Left colon (tissue), 2 donors: ENCODE results near the gene CHST15. TPM values are rescaled to one million over a fixed set of nuclear protein-coding genes. Genes with fewer than 3 reads are reported as not detected.
A peak's percentile ranks its signal among the peaks of the same experiment; 100 is the strongest.
"Not testable (repeated sequence)": the region's sequence is repeated elsewhere in the genome, so short reads cannot be mapped to it uniquely, and the experiment has no call there.

Source experiments
- ATAC-seq: fragments of 200-7000 bp; cut with Tn5 transposase; one replicate; pipeline ENCODE4 v1.9.1; 2020; ENCODE audit warnings: mild to moderate bottlenecking, moderate library complexity
- DNase-seq, 2 donors: peaks; one replicate each; pipeline ENCODE4 v3.0.0-alpha.2; 2020
- intact Hi-C, 2 donors: fragments of 100-400 bp; cut with DNase I in 1 of 2; cut with micrococcal nuclease in 1 of 2; formaldehyde crosslinking; loops; one replicate each; pipeline versions ENCODE4 v1.11.2 to v1.14.0; 2022; cut with DNase I, micrococcal nuclease
- total RNA-seq, 2 donors: library from RNA; stranded (reverse); fragmentation: NEBNext Ultra II Directional; extraction: Animal tissue kit (Norgen Biotek cat#: 25700); gene quantifications; one replicate each; pipeline ENCODE4 v1.2.1, GENCODE V29; 2021
- donor health status: DM: no; HTN: no; CAD: no.
- donor health status: DM: yes; HTN: yes; CAD: no.

Gene CHST15
- total RNA-seq, 2 donors from 2014 or later: 2.7 to 11.6 TPM

DNA sequence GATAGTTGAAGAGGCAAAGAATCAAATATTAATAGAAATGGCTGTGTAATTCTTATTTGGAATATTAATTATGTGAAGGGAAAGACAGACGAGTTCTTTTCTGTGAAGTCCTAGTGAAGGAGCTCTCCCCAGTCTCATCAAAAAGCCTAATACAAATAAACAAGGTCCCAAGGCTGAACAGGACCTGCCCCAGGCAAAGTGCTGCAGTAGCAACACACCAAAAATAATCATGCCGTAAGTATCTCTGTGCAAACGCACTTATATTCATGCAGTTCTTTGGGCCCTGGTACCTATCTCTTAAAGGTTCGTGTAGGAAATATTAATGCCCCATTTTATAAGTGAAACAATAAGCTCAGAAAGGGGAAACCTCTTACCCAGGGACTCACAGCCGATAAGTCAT lies 12.2 kb upstream of the CHST15 start:
- ATAC-seq (no peak), DNase-seq (no peak)
- intact Hi-C loops: no loop called here

- DNase-seq: no peak
- no peak for ATAC-seq
- intact Hi-C loops: no loop called here
These were observed 11.6 kb upstream of the CHST15 start for GRCh38 chr10:124105045-124105444.

DNA sequence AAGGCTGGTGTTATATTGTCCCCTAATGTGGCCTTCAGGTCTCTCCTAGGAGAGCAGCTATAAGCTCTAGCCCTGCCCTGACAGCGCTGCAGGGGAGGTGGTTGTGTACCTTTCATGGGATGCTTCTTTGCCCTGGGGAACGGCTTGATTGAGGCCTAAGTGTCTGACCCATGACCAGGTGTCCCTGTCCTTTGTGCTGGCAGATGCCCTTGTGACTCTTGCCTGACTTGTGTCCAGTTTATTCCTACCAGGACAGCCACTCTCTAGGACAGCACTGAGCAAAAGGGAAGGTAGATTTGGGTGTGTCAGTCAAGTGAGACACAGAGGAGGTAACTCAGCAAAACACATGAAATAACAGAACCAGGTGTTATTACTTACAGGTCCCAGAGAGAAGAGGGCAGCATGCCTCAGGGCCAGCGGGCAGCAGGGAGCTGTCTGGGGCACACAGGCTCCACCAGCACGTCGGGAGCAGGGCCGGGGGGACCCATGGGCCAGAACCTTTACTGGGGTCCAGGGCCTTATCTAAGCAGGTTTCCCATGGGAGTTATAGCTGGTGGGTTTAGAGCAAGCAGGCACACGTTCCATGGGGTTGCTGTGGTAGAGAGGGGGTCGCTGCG lies 10.7 kb upstream of the CHST15 start:
- ATAC-seq: no peak
- DNase-seq: no peak
- intact Hi-C loops: no loop called here

- no peak for ATAC-seq
- intact Hi-C loops: no loop called here
- DNase-seq: no peak
These were observed 8.0 kb upstream of the CHST15 start for GRCh38 chr10:124101351-124101750.

DNA sequence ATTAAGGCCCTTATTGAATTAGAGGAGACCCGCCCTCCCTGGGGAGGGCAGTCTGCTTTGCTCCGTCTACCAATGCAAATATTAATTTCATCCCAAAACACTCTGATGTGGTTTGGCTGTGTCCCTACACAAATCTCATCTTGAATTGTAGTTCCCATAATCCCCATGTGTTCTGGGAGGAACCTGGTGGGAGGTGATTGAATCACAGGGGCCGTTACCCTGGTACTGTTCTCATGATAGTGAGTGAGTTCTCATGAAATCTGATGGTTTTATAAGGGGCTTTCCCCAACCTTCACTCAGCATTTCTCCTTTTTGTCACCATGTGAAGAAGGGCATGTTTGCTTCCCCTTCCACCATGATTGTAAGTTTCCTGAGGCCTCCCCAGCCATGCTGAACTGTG lies 7.3 kb upstream of the CHST15 start:
- ATAC-seq, intact Hi-C loops, DNase-seq: not testable (repeated sequence)

DNA sequence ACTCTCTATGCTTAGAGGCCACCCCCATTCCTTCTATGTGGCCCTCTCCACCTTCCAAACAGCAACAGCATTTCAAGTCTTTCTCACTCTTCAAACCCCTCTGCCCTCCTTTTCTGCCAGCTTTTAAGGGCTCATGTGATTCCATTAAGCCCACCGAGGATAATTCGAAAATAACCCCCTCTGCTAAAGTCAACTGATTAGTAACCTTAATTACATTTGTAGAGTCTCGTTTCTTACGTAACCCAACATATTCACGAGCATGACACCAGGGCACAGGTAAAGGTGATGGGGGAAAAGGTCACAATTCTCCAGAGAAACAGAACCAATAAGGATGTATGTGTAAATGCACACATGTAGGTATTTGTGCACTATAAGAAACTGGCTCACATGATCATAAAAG lies 6.7 kb upstream of the CHST15 start:
- no peak for DNase-seq
- no peak for ATAC-seq
- intact Hi-C loops: no loop called here

DNA sequence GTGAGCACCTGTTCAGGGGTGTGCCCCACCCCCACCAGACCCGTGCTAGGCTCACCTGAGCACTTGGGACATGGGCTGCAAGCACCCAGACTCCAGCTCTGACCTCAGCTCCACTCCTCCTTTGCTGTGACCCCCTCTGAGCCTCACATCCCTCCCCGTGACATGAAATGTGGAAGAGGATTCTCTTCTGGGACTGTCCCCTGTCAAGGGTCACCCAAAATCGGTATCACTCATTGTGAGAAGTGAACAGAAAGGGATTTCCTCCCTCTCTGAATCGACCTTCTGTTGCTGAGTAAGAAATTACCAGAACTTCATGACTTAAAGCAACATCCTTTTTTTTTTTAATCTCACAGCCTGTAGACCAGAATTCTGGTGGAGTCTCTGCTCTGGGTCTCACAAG lies 6.2 kb upstream of the CHST15 start:
- no peak for DNase-seq
- intact Hi-C loops: loop anchor here in 1 of 2 donors (10.0 kb wide), 1 partner anchor 95 kb away; no protein-coding TSS in a partner anchor
- ATAC-seq: no peak

DNA sequence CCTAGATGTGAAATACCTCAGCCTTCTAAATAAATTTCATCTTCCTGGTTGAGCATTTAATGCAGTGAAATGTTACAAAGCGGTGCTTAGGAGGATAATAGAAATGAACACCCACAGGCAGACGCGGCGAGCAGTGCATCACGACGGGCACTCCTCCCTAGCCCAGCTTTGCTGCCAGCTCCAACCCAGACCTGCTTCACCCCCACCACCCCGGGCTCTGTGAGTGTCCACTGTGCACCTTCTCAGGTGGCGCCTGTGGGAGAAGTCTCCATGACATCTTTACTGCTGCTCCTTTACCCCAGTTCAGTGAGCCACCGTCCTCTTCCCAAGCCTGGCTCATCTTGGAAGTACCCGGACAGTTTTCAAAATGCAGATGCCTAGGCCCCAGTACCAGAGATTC lies 5.2 kb upstream of the CHST15 start:
- ATAC-seq (no peak), DNase-seq (no peak)
- intact Hi-C loops: loop anchor here in 1 of 2 donors (10.0 kb wide), 1 partner anchor 94 kb away; no protein-coding TSS in a partner anchor

GRCh38 chr10:124097883-124098282 lies 4.5 kb upstream of the CHST15 start:
- no peak for ATAC-seq
- intact Hi-C loops: loop anchor here in 1 of 2 donors (10.0 kb wide), 1 partner anchor 93 kb away; no protein-coding TSS in a partner anchor
- DNase-seq: no peak

- no peak for ATAC-seq
- intact Hi-C loops: loop anchor here in 1 of 2 donors (10.0 kb wide), 1 partner anchor 92 kb away; no protein-coding TSS in a partner anchor
- DNase-seq: no peak
These were observed 3.1 kb upstream of the CHST15 start for GRCh38 chr10:124096494-124096893.

DNA sequence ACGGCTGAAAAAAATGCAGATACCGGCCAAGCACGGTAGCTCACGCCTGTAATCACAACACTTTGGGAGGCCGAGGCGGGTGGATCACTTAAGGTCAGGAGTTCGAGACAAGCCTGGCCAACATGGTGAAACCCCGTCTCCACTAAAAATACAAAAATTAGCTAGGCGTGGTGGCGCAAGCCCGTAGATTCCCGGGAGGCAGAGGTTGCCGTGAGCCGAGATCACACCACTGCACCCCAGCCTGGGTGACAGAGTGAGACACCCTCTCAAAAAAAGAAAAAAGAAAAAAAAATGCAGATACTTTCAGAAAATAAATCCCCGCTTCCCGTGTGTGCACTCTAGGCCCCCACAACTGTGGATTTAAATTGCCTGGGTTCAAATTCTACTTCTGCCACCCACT lies 2.4 kb upstream of the CHST15 start:
- DNase-seq, ATAC-seq: not testable (repeated sequence)
- intact Hi-C loops: loop anchor here in 1 of 2 donors (10.0 kb wide), 1 partner anchor 91 kb away; no protein-coding TSS in a partner anchor

DNA sequence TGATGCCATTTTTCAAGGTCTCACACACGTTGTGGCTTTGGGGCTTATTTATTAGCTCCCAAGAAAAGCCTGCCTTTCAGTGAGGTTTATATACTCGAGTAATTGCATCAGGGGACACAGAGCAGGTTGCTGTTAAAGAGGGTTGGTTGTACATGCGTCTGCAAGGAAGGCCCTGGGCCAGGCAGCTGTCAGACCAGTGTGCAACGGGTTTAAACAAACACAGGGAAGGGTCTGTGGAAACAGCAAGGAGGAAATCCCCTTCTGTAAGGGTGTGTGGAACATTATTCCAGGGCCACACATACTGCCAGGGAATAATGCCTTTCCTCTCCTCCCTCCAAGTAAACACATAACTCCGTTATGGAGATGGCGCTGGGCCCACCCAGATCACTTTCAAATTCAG lies 1.7 kb upstream of the CHST15 start:
- intact Hi-C loops: loop anchor here in 1 of 2 donors (10.0 kb wide), 1 partner anchor 90 kb away; no protein-coding TSS in a partner anchor
- no peak for ATAC-seq
- DNase-seq: no peak

GRCh38 chr10:124094419-124094785 lies 1.0 kb upstream of the CHST15 start:
- DNase-seq (peak in 1 of 2 donors; percentile 33), ATAC-seq (no peak)
- intact Hi-C loops: loop anchor here in 1 of 2 donors (10.0 kb wide), 1 partner anchor 90 kb away; no protein-coding TSS in a partner anchor

DNA sequence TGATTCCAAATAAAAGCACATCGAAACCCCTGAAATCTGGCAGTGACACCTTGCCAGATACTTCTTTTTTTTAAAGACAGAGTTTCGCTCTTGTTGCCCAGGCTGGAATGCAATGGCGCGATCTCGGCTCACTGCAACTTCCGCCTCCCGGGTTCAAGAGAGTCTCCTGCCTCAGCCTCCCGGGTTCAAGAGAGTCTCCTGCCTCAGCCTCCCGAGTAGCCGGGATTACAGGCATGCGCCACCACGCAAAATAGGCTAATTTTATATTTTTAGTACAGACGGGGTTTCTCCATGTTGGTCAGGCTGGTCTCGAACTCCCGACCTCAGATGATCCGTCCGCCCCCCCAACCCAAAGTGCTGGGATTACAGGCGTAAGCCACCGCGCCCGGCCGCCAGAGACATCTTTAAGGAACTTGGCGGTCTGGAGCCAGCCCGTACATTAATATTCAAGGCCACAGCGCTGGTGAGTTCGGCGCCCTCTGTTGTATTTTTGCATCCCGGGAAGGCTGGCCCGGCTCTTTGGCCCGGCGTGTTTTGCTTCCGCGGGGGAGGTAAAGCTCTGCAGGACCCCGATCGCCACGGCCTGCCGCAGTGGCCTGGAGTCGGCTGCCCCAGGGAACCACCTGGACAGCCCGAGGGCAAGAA lies 498 bp upstream of the CHST15 start:
- not testable (repeated sequence) for ATAC-seq
- peak in 1 of 2 donors; percentile 52 for DNase-seq
- intact Hi-C loops: loop anchor here in 1 of 2 donors (10.0 kb wide), 1 partner anchor 89 kb away; no protein-coding TSS in a partner anchor

DNA sequence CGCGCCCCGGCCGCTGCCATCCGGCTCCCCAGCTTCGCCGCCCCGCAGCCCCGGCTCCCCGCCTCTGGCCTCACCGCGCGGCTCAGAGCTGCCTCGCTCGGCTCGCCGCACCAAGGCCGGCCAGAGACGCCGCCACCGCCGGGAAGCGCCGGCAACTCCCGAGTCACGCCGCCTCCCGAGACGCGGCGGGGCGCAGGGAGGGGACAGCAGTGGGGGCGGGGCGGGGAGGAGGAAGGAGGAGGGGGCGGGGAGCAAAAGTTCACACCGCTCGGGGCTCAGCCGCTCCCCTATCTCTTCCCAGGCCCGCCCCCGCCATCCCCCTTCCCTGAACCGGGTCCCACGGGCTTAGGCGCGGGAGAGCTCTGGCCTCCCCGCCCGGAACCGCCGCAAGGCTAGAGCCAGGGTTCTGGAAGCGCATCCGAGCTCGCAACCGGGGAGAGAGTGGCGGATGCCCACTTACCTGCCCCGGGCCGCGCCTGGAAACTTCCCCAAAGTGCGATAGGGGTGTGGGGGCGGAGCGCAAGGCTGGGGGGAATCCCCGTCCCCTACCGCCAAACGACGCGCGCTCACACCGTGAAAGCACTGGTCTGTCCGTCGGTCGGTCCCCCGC lies 1.0 kb downstream of the CHST15 start:
- intact Hi-C loops: loop anchor here in 1 of 2 donors (10.0 kb wide), 1 partner anchor 88 kb away; no protein-coding TSS in a partner anchor
- DNase-seq: peak; percentile 56 to 65

GRCh38 chr10:124091646-124092249 lies 1.6 kb downstream of the CHST15 start:
- DNase-seq: peak in 1 of 2 donors; percentile 40
- intact Hi-C loops: loop anchor here in 1 of 2 donors (10.0 kb wide), 1 partner anchor 87 kb away; no protein-coding TSS in a partner anchor
- no peak for ATAC-seq

More for the DNA sequence above, 1.0 kb downstream of the CHST15 start:
- ATAC-seq: peak; percentile 11

DNA sequence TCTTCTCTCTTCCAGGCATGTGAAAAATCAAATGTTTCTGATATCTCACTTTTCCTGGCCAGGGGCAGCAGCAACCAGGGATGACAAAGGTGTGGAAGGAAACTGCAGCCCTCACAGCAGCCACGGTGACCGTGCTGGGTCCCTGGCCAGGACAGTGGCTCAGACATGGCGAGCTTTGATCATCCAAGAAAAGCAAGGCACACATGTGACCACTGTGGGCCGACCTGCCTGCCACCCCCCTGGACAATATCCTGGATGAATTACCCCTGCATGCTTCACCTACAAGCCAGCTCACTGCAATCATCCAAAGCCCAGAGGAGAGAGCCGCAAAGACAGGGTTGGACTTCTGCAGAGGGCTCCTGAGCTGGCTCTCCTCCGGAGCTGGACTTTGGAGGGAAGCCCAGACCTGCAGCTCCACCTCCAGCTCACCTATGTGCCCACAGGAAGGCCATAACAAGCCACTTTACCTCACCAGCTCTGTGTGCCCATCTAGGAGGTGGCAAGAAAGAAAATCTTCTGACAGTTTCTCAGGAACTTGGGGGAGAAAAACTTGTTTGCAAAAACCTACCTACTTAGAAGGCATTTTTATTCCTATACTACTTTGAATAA lies 2.7 kb downstream of the CHST15 start:
- ATAC-seq (no peak), DNase-seq (no peak)
- intact Hi-C loops: loop anchor here in 1 of 2 donors (10.0 kb wide), 1 partner anchor 86 kb away; no protein-coding TSS in a partner anchor

DNA sequence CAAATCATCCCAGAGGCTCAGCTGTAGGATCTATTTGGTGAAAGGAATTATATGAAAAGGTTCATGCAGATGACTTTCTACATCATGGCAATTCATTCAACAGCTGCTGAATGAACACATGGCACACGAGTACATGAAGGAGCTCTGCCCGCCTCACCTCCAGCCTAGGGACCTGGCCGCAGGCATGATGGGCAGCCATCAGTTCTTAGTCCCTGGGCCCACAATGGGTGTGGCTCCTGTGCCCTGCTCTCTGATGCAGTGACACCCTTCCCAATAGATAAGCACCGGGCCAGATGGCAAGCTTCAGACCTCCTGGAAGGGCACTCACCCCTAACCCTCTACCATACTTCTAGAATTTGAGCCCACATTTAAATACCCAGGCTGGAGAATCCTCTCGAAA lies 3.5 kb downstream of the CHST15 start:
- no peak for ATAC-seq
- DNase-seq: no peak
- intact Hi-C loops: loop anchor here in 1 of 2 donors (10.0 kb wide), 1 partner anchor 85 kb away; no protein-coding TSS in a partner anchor

DNA sequence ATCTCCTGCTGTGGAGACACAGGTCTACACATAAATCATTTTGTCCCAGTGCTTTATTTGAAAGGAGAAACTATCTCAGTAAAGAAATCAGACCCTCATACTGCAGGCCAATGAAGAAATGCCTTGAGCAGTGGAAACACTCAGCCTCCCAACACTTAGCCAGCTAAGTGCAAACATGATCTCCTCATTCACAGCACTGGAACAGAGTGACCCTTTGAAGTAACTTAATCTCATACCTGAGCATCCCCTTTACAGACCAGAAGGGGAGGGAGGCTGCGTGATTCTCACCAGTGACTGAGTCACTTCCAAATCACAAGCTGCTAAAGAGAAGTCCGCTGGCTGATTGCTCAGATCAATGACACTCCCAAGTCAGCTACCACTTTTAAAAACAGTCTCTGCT lies 4.5 kb downstream of the CHST15 start:
- no peak for DNase-seq
- intact Hi-C loops: no loop called here
- no peak for ATAC-seq
